NCI-H128 (cell line): ENCODE measurements around the gene ADPRM.

Experiments used
- DNase-seq: peaks from one replicate; lab custom pipeline; 2025; ENCODE audit not compliant: unreplicated experiment; lab: John Stamatoyannopoulos, UW

ADPRM gene

GRCh38 chr17:10738521-10739258 lies 41.3 kb downstream of the ADPRM start:
- no peak for DNase-seq

GRCh38 chr17:10739386-10739785 lies 42.0 kb downstream of the ADPRM start:
- DNase-seq: no peak

GRCh38 chr17:10741416-10742135 lies 44.2 kb downstream of the ADPRM start:
- no peak for DNase-seq

- DNase-seq: no peak
Observed at GRCh38 chr17:10742431-10742830, 45.0 kb downstream of the ADPRM start.

GRCh38 chr17:10743316-10744009 lies 46.1 kb downstream of the ADPRM start:
- no peak for DNase-seq

- no peak for DNase-seq
Observed at GRCh38 chr17:10744501-10745000, 47.2 kb downstream of the ADPRM start.

GRCh38 chr17:10745231-10745630 lies 47.8 kb downstream of the ADPRM start:
- DNase-seq: no peak

- DNase-seq: no peak
Observed at GRCh38 chr17:10748531-10749181, 51.3 kb downstream of the ADPRM start.

- DNase-seq: no peak
Observed at GRCh38 chr17:10750210-10750609, 52.8 kb downstream of the ADPRM start.

GRCh38 chr17:10751563-10751962 lies 54.2 kb downstream of the ADPRM start:
- DNase-seq: no peak

- no peak for DNase-seq
Observed at GRCh38 chr17:10752696-10753095, 55.3 kb downstream of the ADPRM start.

GRCh38 chr17:10754109-10754508 lies 56.7 kb downstream of the ADPRM start:
- DNase-seq: no peak

- DNase-seq: no peak
Observed at GRCh38 chr17:10754861-10755591, 57.6 kb downstream of the ADPRM start.

GRCh38 chr17:10755592-10756127 lies 58.3 kb downstream of the ADPRM start:
- DNase-seq: no peak

- DNase-seq: no peak
Observed at GRCh38 chr17:10756185-10756584, 58.8 kb downstream of the ADPRM start.

GRCh38 chr17:10756619-10757018 lies 59.2 kb downstream of the ADPRM start:
- no peak for DNase-seq

GRCh38 chr17:10757067-10757466 lies 59.7 kb downstream of the ADPRM start:
- no peak for DNase-seq

GRCh38 chr17:10757647-10758046 lies 60.3 kb downstream of the ADPRM start:
- no peak for DNase-seq

- no peak for DNase-seq
Observed at GRCh38 chr17:10758062-10758461, 60.7 kb downstream of the ADPRM start.
